GM21390 (cell line): ENCODE results near the gene KPTN.

Source experiments
- ATAC-seq: cut with Tn5 transposase; IDR thresholded peaks from one replicate; pipeline ENCODE4 v1.9.1; 2021; ENCODE audit not compliant: unreplicated experiment

Gene KPTN

DNA sequence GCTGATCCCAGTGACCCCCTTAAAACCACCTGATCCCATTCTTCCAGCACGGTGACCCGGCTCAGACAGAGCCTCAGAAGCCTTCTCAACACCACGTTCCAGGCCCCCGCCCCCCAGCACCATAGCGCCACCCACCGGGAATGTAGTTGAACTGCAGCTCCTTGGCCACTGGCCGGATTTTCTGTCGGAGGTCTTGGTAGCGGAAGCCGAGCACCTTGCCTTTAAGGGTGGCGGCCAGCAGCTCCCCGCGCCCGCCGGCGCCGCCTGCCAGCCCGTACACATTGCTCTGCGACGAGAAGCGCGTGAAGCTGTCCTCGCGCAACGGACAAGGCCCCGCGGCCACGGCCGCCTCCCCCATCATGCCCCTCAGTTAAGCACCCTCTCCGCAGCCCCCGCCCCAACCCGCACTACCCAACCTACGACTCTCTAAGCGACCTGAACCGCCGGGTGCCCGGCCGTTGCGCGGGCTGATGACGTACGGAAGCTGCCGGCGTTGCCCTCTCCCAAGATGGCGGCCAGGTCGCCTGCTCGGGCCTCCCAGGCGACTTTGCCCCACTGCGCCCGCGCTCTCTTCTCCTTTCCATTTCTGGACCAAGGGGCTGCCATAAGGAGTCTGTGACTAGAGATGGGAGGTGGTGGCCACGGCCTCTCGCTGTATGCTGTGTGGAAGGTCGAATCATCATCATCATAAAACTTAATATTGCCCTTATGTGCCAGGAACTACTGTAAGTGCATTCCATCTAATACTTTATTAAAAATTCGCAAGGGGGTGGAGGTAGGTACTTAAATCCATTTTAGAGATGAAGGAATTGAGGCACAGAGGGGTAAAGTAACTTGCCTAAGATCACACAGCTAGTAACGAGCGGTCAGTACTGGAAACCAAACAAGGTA is at the start of gene KPTN:
Gene KPTN (minus strand): TSS at position 420 of the 891 bp plus-strand sequence. CDS start 59 bp downstream, at position 361.
- ATAC-seq, result peak; percentile 56

DNA sequence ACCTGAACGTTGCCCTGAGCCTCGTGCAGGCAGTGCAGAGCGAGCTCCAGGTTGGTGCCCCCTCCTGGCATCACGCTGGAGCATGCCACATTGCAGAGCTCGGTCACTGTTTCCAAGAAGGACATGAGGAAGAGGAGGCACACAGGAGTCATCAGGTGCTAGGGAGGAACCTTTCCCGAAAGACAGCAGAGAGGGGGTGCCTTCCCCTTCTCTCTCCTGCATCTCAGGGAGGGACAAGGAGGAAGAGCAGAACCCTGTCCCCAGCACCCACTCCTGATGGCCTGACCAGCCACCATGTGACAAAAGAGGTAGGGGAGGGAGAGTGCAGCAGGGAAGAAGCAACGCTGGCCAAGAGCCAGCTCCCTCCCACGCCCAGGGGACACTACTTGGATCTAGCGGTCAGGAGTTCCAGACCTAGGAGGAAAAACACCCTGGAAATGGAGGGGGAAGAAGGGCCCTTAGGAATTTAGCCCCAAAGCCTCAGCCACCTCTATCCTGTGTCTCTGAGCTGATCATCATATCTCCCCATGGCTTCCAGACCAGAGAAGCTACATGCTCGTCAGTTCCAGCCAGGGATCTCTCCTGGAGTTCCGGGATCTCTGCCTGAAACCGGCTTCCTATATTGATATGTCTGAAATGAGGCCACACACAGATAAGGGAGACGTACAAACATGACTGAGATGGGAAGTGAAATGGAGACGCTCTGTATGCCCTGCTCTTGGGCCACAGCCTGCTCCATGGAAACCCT is 47.8 kb upstream of the KPTN start:
- ATAC-seq, result no peak

- no peak for ATAC-seq
Measured at GRCh38 chr19:47529018-47529742, 45.2 kb upstream of the KPTN start.

DNA sequence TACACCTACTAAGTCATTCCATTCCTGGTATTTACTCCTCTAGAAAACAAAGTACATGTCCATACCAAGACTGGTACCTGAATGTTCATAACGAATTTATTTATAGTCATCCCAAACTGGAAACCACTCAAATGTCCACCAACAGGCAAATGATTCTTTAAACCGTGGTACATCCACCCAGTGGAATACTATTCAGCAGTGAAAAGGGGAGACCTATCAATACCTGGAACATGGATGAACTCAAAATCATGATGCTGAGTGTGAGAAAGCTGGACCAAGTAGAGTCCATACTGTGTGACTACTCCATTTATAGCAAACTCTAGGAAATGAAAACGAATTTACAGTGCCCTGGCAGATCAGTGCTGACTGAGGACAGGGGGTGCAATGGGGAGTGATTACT is 42.8 kb upstream of the KPTN start:
- no peak for ATAC-seq

DNA sequence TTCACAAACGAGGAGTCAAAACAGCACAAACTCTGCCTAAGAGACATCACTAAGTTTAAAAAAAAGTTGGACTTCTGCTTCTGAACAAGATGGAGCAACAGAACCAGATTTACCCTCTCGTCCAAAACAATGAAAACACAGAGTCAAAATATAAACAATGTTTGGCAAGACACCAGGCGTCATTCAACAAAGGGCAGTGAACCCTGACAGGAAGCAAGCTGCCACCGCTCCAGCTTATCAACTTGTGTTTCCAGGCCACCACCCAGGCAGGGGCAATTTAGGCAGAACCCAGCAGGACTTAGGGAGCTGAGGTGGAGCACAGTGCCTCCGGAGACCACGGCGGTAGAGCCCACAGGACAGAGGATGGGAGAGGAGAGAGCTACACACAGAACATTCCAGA is 39.5 kb upstream of the KPTN start:
- no peak for ATAC-seq

DNA sequence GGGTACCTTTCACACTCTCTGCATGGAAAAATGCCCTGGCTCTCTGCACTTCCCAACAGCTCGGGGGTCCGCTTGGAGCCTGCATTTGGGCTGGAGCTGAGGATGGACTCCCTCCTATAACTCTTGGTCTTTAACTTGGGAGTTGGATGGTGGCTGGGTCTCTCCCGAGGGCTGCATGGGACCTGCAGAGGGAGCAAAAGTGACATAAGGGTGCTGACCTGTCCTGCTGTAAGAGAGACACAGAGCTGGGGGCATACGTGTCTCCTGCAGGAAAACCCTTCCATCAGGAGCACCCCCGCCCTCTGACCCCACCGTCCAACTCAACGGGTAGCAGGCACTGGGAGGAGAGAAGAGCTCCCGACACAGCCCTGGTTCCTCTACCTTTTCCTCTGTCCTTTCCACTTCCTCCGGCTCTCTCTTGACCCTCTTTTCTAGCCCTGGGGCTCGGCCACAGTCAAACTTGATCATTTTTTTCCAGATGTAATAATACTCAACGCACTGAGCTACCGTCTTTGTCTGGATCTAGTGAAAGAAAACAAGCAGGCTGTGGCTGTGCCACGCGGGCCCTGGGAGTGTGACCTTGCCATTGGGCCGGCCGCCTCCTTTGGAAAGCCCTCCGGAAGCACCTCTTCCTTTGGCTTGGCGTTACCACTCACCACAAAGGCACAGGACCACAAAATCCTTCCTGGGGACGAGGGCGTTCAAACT is 37.6 kb upstream of the KPTN start:
- ATAC-seq, result no peak

DNA sequence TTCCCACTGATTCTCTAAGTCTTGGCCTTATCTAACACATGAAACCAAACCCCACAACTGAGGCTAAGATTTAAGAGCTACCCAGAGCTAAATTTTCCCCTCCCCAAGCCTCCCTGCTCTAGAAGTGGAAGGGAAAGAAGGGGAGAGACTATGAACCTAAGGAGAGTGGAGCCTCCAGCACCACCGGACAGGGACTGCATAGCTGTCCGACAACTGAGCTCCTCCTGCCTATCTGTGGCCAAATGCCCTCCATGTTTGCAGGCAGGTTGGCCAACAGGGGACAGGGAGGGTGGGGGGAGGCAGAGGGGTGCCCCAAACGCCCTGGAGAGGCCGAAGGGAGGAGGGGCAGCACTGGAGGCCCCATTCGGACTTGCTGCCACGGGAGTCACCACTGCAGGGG is 36.8 kb upstream of the KPTN start:
- no peak for ATAC-seq

DNA sequence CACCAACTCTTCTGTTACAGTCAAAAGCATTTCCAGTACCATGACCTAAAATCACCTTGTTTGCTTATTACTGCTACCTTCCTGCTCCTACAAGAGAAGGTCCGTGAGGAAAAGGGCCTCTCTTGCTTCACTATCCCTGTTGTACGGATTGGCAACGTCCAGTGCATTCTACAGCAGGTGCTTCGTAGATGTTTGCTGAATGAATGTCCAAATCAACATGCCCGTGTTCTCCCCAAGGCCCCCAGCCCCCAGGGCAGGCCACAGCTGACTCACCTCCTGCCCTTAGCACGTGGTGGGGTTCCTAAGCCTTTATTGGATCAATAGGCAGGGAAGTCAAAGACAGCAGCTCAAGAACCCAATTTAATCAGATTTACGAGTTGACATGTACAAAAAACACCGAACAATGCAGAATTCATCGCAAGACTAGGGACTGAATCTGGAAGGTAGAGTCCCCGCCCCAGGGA is 36.4 kb upstream of the KPTN start:
- ATAC-seq, result no peak

DNA sequence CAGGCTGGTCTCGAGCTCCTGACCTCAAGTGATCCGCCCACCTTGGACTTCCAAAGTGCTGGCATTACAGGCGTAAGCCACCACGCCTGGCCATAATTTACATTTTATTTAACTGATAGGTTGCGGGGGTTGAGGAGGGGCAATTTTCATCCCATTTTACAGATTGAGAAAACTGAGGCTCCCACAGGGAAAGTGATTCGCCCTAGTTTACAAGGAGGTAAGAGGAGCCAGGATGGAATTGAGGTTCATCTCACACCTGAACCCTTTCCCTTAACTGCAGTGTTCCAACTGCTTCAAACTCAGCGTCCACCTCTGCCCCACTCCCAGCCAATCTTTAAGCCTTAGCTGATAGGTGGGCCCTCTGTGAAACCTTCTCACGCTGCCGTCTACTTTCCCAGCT is 34.8 kb upstream of the KPTN start:
- ATAC-seq, result no peak

DNA sequence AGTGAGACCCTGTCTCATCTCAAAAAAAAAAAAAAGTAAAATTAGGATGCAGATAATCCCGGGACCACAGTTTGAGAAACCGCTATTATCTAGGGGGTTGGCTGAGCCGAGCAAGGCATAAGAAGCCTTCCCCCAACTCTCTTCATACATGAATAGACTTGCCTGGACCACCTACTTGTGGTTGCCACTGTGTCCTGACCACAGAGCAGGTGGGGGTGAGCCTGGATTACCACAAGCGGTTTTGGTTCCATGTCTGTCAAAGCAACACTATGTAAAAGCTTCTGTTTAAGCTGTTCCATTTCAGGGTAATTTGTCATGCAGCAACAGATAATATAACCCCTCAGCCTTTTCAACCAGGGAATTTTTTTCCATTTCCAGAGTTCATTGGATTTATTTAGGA is 34.1 kb upstream of the KPTN start:
- no peak for ATAC-seq

- peak; percentile 72 for ATAC-seq
Measured at GRCh38 chr19:47514869-47515588, 31.0 kb upstream of the KPTN start, which contains the start of gene NAPA. NAPA (minus strand) TSS chr19:47515063; CDS start chr19:47514940, 123 bp downstream.

DNA sequence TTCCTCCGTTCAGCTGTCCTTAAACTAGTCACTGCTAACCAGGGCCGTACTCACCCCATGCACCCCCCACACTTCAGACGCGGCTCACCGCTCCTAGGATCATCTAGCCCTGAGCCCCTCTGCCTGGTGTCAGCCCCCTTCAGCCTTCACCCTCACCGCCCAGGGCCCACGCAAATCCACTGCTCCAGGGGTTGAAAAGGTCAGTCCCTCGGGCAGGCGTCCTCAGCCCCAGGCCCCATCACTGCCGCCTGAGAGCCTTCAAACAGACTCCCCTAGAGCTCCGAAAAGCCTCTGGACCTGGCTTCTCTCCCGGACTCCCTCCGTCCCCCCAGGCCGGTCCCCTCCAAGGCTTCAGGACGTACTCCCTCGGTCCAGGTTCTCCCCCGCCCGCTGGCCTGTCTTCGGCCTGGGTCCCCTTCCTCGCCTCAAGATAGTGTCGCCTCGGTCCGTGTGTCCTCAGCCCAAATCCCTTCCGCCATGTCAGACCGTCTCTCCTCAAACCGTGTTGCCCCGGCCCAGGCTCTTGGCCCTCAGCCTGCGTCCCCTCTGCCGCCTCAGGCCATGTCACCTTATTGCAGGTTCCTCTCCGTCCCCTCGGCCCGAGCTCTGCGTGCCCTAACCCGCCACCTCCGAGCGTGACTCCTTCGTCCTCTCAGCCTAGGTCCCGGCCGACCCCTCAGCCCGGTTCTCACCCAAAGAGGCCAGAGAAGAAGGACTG is 30.3 kb upstream of the KPTN start:
- no peak for ATAC-seq

DNA sequence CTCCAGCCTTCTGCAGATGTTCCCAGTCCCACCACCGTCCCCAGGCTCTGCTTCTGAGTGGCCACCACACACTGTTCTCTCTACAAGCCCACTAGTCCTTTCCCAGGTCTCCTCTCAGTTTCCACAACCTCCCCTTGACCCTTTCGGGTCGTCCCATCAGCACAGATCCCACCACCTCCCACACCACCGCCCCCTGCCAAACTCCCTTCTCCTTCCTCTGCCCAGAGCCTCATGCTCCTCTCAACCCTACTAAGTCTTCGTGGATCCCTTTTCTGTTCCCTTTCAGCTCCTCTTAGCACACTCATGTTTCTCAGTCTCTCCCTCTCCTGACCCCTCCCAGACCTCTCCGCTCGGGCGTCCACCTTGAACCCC is 28.9 kb upstream of the KPTN start:
- ATAC-seq, result no peak

DNA sequence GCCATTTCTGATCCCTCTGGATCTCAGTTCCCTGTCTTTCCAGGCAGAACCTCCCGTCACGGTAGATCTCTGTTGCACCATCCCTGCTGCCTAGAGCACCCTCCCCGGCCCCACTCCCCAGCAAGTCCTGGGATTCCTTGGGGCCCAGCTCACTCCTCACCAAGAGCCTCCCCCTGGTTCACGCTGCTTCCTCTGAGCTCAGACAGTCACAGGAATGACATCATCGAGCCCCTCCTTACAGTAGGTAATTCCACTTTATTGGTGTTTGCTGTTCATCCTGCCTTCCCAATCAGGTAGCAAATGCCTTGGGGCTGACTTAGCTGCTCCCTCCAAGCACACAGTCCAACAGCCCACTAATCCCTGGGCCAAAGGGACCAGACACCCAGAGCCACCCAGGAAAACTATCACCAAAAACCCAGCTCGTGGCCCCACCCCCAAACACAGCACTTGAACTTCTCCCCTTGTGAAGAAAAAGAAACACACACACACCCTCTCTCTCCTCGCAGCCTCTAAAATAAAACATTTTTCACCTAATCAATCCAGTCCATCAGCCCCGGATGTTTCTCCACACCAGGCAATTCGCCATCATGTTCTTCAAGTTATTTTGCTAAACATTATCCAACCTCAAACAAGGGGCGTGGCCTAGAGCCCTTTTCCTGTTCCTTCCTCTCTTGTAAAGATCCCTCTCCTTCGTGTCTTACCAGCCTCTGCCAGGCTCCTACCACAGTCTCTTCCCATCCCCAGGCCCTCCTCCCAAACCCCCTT is 28.3 kb upstream of the KPTN start:
- ATAC-seq, result no peak

GRCh38 chr19:47511681-47512080 is 27.7 kb upstream of the KPTN start:
- no peak for ATAC-seq

GRCh38 chr19:47511128-47511517 is 27.1 kb upstream of the KPTN start:
- ATAC-seq, result no peak

DNA sequence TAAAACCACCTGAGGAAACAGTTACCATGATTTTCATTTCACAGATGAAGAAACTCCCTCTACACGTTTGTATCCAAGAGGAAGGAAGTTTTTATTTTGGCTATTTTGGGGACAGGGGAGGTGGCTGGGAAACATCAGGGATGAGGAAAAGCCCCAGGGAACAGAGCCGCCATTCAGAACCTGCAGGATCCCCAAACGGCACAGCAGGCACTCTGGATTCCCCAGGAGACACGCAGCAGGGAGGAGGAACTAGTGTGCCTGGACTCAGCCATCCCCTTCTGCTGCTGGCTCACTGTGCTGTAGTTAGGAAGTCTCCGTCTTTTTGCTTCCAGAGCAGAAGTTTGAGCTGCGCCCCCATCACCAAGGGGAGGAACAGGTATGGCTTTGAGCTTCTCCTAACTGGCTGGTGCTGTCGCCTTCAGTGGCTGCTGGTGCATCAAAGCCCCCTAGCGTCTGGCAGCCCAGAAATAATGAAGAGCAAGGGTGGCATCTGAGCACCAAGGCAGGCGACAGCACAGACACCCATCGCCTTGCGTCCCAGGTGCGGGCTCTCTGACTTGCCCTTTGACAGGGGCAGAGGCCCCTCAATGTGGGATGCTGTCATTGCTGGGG is 26.6 kb upstream of the KPTN start:
- ATAC-seq, result no peak

DNA sequence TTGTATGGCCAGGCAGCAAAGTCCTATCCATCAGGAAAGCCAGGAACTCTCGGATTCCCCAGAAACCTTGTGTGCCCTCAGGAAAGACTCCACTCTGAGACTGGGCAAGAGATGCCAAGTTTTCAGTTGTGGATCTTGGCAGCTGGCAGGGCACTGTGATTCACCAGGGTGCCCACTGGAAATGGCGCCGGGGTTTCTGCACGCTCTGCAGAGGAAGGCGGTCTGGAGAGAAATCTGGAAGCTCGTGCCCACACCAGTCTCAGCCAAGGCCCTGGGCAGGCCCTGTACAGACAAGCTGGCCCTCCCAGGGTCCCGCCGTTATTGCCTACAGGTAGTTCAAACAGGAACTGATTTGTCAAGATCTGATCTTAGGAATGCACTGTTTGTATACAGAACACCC is 26.0 kb upstream of the KPTN start:
- ATAC-seq, result no peak
